Inflammatory macrophage treated with lipopolysaccharide for 4 hours (primary cell): ENCODE measurements around the gene ACER2.

Experiments
- DNase-seq: peaks from one replicate; pipeline ENCODE4 v3.0.0-alpha.2; 2020

The ACER2 gene

DNA sequence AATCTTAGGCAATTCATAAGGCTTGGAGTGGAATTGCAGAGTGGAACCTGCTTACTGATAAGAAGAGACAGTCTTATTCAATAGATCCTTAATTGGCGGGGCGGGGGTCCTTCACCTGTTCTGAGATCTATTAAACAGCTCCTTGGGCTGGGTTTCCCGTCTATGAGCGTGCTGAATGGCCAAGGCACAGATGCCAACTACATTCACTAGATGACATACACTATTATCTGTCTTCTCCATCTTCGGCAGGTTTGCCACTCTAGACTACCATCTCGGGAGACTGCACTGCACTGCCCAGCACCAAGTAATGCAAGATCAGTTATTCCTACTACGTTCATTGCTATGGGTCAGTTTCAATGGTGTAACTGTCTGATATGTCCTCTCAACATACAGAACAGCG lies 81.5 kb downstream of the ACER2 start:
- no peak for DNase-seq

DNA sequence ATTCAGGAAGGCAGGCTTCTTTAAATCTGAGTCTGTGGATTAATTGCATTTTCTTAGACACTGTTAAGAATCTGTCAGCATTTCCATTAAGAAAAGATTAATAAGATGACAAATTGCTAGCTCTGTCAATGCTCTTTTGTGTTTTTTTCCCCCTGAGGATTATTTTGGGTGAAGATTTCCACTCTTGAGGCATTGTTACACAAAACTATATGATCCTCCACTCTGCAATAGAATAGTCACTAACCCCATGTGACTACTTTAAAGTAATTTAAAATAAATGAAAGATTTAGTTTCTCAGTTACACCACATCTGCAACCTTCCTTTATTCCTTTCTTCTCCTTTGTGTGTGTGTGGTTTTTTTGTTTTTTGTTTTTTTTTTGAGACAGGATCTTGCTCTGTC lies 82.0 kb downstream of the ACER2 start:
- DNase-seq, result no peak

DNA sequence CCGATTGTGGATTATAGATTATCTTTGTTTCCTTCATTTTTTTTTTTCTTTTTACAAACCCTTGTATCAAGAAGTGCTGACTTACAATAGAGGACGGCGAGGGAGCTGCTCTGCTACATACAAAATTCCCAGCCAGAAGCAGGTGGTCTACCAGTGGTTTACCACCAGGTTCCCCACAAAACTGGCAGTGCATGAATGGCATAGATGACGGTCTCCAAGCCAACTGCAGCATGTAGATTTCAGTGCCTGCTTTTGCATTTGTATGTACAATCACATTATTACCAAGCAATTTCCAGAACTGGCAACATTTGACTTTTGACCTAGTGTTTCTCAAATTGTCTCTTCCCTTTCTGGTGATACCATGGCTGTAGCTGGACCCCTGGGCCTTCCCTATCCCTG lies 84.0 kb downstream of the ACER2 start:
- DNase-seq, result no peak

DNA sequence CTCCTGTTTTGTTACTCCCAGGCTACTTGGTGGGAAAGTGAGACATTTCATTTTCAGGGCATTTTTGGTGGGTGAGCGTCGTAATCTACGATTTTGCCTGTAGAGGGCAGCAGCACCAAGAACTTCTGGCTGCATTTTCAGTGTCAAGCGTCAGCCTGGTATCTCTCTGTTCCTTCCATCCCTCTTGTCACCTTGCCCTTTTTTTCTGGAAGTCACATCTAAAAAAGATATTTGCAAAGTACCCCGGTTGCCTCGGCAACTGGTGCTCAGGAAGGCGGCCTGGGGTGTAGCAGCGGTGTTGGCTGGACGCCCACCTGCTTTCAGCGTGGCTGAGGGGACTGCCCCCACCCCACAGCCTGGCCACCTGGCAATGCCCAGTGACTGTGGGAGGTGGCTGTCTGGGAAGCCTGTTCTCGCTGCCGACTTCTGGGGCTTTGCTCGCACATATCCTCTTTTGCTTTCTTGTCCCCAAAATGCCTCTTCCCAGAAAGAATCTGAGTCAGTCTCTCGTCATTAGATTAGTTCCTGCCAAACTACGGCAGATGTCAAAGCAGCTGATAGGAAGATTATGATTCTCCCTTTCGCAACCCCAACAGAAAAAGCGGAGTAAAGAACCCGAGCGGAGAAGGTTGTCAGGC lies 84.5 kb downstream of the ACER2 start:
- DNase-seq, result peak; percentile 80

DNA sequence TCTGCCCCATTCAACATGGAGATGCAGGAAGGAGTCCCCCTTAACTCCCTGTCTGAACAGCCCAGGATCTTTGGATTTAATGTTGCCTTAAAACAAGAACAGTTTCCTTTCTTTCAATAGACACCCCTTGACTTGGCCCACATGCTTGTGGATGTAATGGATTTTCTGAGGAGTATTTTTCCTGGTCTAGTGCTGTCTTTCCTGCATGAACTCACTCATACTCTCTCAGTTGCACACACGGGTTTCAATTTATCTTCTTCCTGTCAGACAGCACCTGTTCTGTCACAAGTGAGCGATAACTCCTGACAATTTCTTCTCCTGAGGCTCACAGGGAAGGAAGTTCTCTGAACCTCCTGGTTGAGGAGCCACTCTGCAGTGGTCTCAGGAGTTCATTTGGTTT lies 85.1 kb downstream of the ACER2 start:
- no peak for DNase-seq

DNA sequence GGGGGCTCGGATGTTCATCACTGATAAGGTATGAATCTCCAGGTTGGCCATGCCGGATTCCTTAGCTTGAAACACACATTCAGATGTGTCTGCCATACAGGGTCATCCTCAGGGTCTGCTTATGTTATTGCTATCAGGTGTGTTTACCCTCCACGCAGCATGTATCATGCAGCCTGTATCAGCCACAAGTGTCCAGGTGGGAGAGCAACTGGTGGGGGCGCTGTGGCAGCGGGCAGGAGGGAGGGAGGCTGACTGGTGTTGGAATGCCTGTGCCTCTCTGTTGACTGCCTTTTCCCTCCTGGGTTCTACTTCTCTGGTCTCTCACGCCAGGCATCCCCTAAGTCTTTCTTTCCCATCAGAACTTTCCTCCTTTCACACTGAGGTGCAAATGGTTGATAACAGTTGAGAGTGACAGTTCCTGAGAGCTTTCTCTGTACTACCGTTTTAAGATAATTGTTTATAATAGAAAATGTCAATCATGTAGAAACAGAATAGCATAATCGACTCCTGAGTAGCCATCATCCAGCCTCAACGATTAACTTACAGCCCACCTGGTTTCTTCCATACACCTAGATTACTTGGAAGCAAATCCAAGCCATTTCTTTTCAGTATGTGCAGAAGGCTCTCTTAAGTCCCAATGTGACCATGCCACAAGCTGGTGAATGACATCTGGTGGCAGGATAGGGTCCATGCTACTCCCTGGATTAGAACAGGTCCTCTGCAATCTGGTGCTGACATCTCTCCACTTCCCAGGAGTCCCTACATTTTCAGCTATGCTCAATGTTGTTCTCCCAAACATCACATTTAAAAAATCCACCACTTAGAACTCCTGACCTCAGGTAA lies 86.6 kb downstream of the ACER2 start:
- DNase-seq, result no peak

DNA sequence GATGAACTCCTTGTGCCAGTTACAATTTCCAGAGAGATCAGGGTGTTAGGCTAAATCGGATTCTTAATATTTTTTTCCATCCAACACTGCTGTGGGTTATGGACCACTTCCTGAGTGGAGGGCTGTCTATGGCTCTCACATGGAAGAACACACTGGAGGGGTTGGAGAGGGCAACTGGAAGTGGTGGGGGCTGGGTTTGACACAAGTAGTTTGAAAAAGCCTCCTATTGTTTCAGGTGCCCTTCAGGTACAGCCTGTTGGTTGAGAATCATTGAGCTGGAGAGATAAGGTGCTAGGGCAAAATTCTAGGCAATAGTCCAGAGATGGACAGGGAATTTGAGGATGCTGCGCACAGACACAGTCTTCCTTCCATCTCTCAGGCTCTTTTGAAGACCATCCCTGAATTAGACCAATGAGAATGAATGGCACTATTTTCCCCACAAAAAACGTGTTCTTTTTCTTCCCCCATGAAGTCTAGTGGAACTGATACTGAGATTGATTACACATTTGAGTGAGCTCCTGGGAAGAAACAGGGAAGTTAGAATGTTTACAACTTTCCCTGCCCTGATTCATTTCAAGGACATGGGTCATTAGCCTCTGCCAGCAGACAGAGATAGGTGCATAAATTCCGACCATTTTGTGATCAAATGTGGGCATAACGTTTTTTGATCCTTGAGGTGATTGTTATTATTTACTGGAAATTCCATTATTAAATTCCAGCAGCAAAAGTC lies 87.7 kb downstream of the ACER2 start:
- peak; percentile 40 for DNase-seq

DNA sequence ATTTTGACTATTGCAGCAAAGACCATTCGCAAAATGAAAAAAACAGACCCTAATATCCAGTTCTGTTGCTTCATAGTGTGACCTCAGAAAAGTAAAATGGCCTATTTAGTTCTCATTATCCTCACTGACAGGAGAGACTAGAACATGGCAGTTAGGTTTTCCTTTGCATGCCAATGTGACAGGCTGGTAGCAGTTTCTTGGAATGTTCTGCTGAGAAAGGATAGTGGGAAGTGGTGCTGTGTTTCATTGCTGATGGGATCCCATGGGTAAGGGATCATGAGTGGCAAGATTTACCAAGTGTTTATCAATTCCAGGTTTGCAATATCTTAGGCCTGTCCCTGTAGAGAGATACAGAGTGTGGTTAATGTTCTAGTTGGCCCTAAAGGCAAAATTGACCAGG lies 88.5 kb downstream of the ACER2 start:
- DNase-seq, result no peak

DNA sequence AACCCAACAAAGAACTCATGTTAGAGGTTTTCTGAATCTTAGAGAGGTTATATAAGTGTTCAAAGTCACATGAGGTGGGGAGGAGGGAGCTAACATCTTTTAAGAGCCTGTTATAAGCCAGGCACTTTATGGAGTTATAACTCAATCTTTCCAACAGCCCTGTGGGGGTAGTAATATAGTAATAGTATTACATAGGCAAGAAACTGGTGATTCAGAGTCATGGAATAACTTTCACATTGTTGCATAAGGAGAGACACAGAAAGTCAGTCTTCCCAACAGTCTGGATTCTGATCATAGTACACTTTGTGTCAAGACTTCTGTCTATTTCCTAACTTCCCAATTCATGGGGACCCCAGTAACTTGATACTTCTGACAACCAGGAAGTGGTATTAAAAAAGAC lies 89.2 kb downstream of the ACER2 start:
- DNase-seq, result peak; percentile 77
